ENCODE results near the gene MPO.

DNA sequence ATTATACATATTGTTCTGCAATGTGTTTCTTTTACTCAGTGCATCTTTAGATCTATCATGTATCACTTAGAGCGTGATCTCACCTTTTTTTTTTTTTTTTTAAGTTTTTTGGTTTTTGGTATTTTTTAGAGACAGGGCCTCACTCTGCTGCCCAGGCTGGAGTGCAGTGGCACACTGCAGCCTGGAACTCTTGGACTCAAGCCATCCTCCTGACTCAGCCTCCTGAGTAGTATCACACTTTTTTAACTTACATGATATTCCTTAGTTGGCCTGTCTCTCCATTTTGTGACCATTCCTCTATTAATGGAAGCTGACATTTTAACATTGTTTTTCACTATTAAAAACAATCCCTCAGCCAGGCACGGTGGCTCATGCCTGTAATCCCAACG, 4.7 kb upstream of the MPO start:
- no peak for TF ChIP-seq EZH2 (IDR thresholded peaks at IDR 0.05; ENCODE audit: borderline replicate concordance, insufficient read depth, low read depth, low read length, poor library complexity, severe bottlenecking)
- TF ChIP-seq, protein P1, sequence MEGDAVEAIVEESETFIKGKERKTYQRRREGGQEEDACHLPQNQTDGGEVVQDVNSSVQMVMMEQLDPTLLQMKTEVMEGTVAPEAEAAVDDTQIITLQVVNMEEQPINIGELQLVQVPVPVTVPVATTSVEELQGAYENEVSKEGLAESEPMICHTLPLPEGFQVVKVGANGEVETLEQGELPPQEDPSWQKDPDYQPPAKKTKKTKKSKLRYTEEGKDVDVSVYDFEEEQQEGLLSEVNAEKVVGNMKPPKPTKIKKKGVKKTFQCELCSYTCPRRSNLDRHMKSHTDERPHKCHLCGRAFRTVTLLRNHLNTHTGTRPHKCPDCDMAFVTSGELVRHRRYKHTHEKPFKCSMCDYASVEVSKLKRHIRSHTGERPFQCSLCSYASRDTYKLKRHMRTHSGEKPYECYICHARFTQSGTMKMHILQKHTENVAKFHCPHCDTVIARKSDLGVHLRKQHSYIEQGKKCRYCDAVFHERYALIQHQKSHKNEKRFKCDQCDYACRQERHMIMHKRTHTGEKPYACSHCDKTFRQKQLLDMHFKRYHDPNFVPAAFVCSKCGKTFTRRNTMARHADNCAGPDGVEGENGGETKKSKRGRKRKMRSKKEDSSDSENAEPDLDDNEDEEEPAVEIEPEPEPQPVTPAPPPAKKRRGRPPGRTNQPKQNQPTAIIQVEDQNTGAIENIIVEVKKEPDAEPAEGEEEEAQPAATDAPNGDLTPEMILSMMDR (IDR thresholded peaks at IDR 0.05) = no peak
